HG03095 (cell line): ENCODE results near the gene KRT77.
"Not testable (repeated sequence)": the region's sequence is repeated elsewhere in the genome, so short reads cannot be mapped to it uniquely, and the experiment has no call there.

Experiments used
- ATAC-seq: cut with Tn5 transposase; IDR thresholded peaks from one replicate; pipeline ENCODE4 v1.9.1; 2021; ENCODE audit warnings: moderate library complexity; ENCODE audit not compliant: unreplicated experiment

KRT77 gene

GRCh38 chr12:52724384-52724783, 21.1 kb upstream of the KRT77 start:
- no peak for ATAC-seq

GRCh38 chr12:52722680-52723079, 19.4 kb upstream of the KRT77 start:
- ATAC-seq, result no peak

- ATAC-seq, result no peak
Measured at GRCh38 chr12:52721838-52722470, 18.6 kb upstream of the KRT77 start.

- ATAC-seq, result no peak
Measured at GRCh38 chr12:52720365-52720886, 17.1 kb upstream of the KRT77 start.

GRCh38 chr12:52716061-52716460, 12.7 kb upstream of the KRT77 start:
- no peak for ATAC-seq

GRCh38 chr12:52715416-52715815, 12.1 kb upstream of the KRT77 start:
- ATAC-seq, result no peak

- no peak for ATAC-seq
Measured at GRCh38 chr12:52714887-52715281, 11.6 kb upstream of the KRT77 start.

GRCh38 chr12:52713960-52714886, 10.9 kb upstream of the KRT77 start:
- ATAC-seq, result no peak

- not testable (repeated sequence) for ATAC-seq
Measured at GRCh38 chr12:52712122-52712521, 8.8 kb upstream of the KRT77 start.

- no peak for ATAC-seq
Measured at GRCh38 chr12:52710730-52711129, 7.4 kb upstream of the KRT77 start.

GRCh38 chr12:52708010-52708409, 4.7 kb upstream of the KRT77 start:
- ATAC-seq, result no peak

GRCh38 chr12:52704464-52704863, 1.1 kb upstream of the KRT77 start:
- ATAC-seq, result no peak

GRCh38 chr12:52703878-52704277, 554 bp upstream of the KRT77 start:
- ATAC-seq, result no peak

GRCh38 chr12:52702338-52702737, 986 bp downstream of the KRT77 start:
- ATAC-seq, result no peak

GRCh38 chr12:52701281-52701680, 2.0 kb downstream of the KRT77 start:
- ATAC-seq, result no peak

- no peak for ATAC-seq
Measured at GRCh38 chr12:52699960-52700359, 3.4 kb downstream of the KRT77 start.

- ATAC-seq, result no peak
Measured at GRCh38 chr12:52699373-52699772, 4.0 kb downstream of the KRT77 start.

- ATAC-seq, result no peak
Measured at GRCh38 chr12:52698651-52699340, 4.5 kb downstream of the KRT77 start.

GRCh38 chr12:52697058-52697582, 6.2 kb downstream of the KRT77 start:
- no peak for ATAC-seq

GRCh38 chr12:52696588-52696987, 6.7 kb downstream of the KRT77 start:
- no peak for ATAC-seq

- no peak for ATAC-seq
Measured at GRCh38 chr12:52695039-52695438, 8.3 kb downstream of the KRT77 start.
